CD4-positive, alpha-beta T cell treated with Interleukin-1 beta for 1 hour (primary cell): ENCODE data around the gene PIK3R2.
"Not testable (repeated sequence)": the region's sequence is repeated elsewhere in the genome, so short reads cannot be mapped to it uniquely, and the experiment has no call there.

Experiments used
- DNase-seq, 2 donors: peaks; one replicate each; pipeline ENCODE4 v3.0.0-alpha.2; 2020 to 2022

Gene PIK3R2

GRCh38 chr19:18156268-18156667 is 3.3 kb downstream of the PIK3R2 start:
- no peak for DNase-seq

- no peak for DNase-seq
Observed at GRCh38 chr19:18156841-18157464, 4.0 kb downstream of the PIK3R2 start.

DNA sequence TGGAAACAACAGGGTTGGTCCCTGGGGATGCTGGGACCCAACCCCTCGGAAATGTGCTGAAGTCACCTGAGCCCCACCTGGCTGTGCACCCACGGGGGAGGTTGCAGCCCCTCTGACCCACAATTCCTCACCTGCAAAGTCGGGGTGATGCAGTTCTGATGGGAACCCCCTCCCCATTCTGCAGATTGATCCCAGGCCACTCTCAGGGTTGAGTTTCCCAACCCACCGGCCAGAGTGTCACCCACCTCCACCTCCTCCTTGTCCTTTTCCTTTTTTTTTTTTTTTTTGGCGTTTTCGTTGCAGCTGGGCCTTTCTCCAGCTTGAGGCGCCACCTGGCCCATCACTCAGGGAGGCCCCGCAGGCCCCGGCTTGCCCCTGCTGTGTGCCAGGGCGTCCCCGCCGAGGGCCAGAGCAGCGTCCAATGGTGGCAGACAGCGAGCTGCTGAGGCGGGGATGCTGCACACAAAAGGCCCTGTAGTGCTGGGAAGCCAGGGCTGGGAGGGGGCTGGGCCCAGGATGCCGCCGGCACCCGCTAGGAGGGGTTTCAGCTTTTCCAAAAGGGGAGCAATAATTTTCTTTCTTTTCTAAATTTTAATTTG is 4.6 kb downstream of the PIK3R2 start:
- no peak for DNase-seq

DNA sequence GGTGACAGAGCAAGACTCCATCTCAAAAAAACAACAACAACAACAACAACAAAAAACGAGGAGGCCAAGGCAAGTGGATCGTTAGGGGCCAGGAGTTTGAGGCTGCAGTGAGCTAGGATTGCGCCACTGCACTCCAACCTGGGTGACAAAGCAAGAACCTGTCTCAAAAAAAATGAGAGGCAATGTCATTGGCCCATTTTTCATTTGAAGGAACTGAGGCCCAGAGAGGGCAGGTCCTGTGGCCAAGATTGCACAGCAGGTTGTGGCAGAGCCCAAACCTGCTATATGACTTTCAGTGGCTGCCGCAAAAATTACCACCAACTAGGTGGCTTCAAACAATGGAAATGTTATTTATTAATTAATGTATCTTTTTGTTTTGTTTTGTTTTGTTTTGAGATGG is 5.5 kb downstream of the PIK3R2 start:
- no peak for DNase-seq

- not testable (repeated sequence) for DNase-seq
Observed at GRCh38 chr19:18159059-18159616, 6.2 kb downstream of the PIK3R2 start.

- no peak for DNase-seq
Observed at GRCh38 chr19:18159810-18160209, 6.8 kb downstream of the PIK3R2 start.

- no peak for DNase-seq
Observed at GRCh38 chr19:18160493-18160970, 7.6 kb downstream of the PIK3R2 start.

DNA sequence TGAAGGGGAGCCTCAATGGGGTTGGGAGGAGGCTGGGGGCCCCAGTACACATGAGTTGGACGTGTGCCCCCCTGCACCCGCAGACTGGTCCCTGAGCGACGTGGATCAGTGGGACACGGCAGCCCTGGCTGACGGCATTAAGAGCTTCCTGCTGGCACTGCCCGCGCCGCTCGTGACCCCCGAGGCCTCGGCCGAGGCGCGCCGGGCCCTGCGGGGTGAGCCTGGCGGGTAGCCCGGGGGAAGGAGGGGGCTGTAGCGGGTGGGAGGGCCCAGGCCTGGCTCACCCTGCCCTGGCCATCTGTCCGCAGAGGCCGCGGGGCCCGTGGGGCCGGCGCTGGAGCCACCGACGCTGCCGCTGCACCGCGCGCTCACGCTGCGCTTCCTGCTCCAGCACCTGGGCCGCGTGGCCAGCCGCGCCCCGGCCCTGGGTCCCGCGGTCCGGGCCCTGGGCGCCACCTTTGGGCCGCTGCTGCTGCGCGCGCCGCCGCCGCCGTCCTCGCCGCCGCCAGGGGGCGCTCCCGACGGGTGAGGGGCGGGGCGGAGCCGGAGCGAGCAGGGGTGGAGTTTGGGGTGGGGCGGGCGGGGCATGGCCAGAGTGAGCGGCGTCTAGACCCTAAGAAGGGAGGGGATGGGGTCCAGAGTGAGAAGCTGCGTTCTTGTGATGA is 8.1 kb downstream of the PIK3R2 start:
- DNase-seq = peak; percentile 81 to 87

GRCh38 chr19:18161636-18162002 is 8.7 kb downstream of the PIK3R2 start:
- no peak for DNase-seq

DNA sequence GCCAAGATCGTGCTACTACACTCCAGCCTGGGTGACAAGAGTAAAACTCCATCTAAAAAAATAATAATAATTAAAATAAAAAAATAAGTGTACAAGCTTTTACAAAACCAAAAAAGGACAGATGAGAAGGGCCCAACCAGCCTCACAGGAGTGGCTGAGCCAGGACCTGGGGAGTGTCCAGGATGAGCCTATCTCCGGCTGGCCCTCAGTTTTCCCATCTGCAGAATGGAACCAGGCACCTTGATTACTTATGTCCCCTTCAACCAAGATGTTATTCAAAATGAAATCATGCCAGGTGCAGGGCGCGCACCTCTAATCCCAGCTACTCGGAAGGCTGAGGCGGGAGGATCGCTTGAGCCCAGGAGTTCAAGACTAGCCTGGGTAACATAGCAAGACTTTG is 11.1 kb downstream of the PIK3R2 start:
- no peak for DNase-seq

- DNase-seq = no peak
Observed at GRCh38 chr19:18165794-18166544, 13.0 kb downstream of the PIK3R2 start.

DNA sequence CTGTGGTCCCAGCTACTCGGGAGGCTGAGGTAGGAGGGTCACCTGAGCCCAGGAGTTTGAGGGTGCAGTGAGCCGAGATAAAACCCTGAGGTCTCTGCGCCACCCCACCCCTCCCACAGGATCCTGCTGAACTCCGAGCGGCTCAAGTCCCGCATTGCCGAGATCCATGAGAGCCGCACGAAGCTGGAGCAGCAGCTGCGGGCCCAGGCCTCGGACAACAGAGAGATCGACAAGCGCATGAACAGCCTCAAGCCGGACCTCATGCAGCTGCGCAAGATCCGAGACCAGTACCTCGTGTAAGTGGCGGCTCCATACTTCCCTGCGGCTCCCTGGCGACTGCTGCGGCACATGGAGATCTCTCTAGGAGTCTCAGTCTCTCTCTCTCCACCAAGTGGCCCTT is 14.0 kb downstream of the PIK3R2 start:
- DNase-seq = no peak

GRCh38 chr19:18167975-18168645 is 15.1 kb downstream of the PIK3R2 start:
- peak; percentile 70 to 74 for DNase-seq

GRCh38 chr19:18168673-18169381 is 15.9 kb downstream of the PIK3R2 start:
- no peak for DNase-seq

DNA sequence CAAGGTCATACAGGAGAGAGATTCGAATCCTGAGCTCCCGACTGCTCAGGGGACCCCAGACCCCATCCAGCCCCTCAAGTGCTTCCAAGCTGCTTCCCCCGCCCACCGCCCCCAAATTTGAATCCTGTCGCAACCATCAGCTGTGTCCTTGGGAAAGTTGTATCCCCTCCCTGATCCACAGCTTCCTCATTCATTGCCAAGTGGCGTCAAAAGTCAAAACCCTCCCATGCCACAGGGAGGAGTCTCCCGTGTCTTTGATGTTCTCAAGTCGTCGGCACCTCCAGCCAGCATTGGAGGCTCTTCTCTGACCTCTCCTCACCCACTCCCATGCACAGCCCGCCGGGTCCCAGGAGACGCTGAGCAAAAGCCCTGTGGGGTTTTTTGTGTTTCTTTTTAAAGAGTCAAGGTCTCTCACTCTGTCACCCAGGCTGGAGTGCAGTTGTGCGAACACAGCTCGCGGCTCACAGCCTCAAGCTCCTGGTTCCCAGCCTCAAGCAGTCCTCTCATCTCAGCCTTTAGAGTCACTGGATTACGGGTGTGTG is 17.8 kb downstream of the PIK3R2 start:
- DNase-seq = peak in 1 of 2 donors; percentile 76

DNA sequence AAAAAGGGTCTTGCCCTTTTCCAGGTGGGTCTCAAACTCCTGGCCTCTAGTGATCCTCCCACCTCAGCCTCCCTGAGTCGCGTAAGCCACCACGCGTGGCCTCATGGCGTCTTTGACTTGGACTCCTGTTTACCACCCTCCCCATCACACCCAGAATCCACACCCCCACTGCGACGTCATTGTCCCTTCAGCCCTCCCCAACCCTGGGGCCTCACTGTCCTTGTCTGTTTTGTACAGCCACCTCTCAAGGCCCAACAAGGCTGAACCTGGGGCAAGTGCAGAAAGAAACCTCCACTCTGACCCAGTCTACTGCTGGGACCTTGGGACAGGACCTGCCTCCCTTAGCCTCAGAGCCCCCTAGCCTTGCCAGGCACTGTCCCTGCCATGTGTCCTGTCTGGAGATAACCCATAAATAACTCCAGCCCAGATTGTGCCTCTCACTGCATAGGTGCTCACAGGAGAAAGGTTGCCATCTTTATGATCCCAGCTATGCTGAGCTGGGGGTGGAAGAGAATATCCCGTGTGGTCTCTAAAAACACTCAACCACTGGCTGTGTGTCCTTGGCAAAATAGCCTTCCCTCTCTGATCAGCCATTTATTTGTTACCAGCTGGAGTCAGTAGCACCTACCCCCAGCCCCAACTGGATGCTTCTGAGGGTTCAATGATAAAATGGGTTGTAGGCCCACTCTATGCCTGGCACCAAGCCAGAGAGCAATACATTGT is 18.8 kb downstream of the PIK3R2 start:
- DNase-seq = peak in 1 of 2 donors; percentile 54

GRCh38 chr19:18172331-18173053 is 19.5 kb downstream of the PIK3R2 start:
- DNase-seq = no peak

DNA sequence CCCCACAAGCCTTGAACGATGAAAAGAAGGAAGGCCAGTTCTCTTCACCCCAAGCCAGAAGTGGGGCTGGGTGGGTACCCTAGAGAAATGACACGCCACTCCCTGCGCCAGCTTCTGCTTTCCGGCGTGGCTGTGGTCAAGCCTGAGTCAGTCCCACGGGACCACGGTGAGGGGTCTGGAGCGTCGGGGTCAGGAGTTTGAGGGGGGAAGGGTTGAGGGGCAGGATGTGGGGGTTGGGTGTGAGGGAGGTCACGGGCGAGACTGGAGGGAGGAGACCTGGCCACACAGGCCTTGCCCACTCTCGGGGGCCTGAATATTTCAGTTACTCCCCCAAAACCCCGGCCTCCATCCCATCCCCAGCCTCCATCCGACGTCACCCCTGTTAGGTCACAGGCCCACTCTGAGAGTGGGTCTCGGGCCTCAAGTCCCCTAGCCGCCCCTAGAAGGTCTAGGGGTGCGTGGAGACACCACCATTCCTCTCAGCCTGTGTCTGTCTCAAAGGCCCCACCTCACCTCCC is 20.1 kb downstream of the PIK3R2 start:
- peak in 1 of 2 donors; percentile 87 for DNase-seq

GRCh38 chr19:18173572-18174288 is 20.8 kb downstream of the PIK3R2 start, which contains the start of gene IFI30:
IFI30 (plus strand) TSS chr19:18173813; CDS start chr19:18173842, 29 bp downstream.
- DNase-seq = peak; percentile 69 to 91
